Endothelial cell of umbilical vein (primary cell): ENCODE measurements around the gene C1R. TPM values are rescaled to one million over a fixed set of nuclear protein-coding genes. Genes with fewer than 3 reads are reported as not detected.

Experiments
- BruUV-seq: library from RNA; stranded (reverse); fragments of 400-500 nt; replicated peaks from 2 replicates; lab custom pipeline; 2021; lab: Mats Ljungman, UMichigan
- CTCF ChIA-PET: fragments of 300-600, 350-600 bp; sonication (Branson Sonifier 250); formaldehyde crosslinking; loops from one replicate; lab custom pipeline; 2021; ENCODE audit warnings: antibody characterized with exemption, inconsistent platforms; lab: Charles Lee
- POLR2A ChIA-PET: fragments of 300-600, 350-600 bp; sonication (Branson Sonifier 250); formaldehyde crosslinking; loops from one replicate; lab custom pipeline; 2021; ENCODE audit warnings: antibody characterized with exemption, inconsistent platforms; lab: Charles Lee
- DNase-seq: peaks from one replicate; pipeline ENCODE4 v3.0.0-alpha.2; 2011; ENCODE audit warnings: low read depth, low spot score
- FAIRE-seq: peaks from 2 replicates; lab custom pipeline; 2011; peaks lifted over from hg19 to GRCh38; lab: Jason Lieb, UNC
- H2AFZ ChIP-seq: 2 replicates; pipeline ENCODE4 v1.6.0; 2012; ENCODE audit warnings: low read depth, low read length, control low read depth, inconsistent platforms
- H3K27ac ChIP-seq: 2 replicates; pipeline ENCODE4 v1.5.1; 2011; ENCODE audit warnings: low read depth, mild to moderate bottlenecking, control low read depth, low read length, moderate library complexity; ENCODE audit not compliant: insufficient read depth
- H3K27me3 ChIP-seq, 2 experiments: 2 replicates each; pipeline versions ENCODE4 v1.6.0 to v1.6.1; 2011; ENCODE audit warnings: low read length in 2 of 2, mixed read lengths in 1 of 2; ENCODE audit not compliant: control insufficient read depth in 2 of 2, insufficient read depth in 2 of 2
- H3K36me3 ChIP-seq, 2 experiments: 2 replicates in 1 of 2; 3 replicates in 1 of 2; pipeline ENCODE4 v1.5.1; 2011; ENCODE audit warnings: low read length in 2 of 2, mild to moderate bottlenecking in 1 of 2, moderate library complexity in 1 of 2; ENCODE audit not compliant: control insufficient read depth in 2 of 2, insufficient read depth in 2 of 2; ENCODE audit errors: extremely low read depth in 1 of 2
- H3K4me1 ChIP-seq: 3 replicates; pipeline ENCODE4 v1.5.1; 2011; ENCODE audit warnings: mild to moderate bottlenecking, low read length; ENCODE audit not compliant: control insufficient read depth, insufficient read depth; ENCODE audit errors: extremely low read depth
- H3K4me2 ChIP-seq: 2 replicates; pipeline ENCODE4 v1.6.1; 2011; ENCODE audit warnings: low read length, control low read depth, mixed read lengths; ENCODE audit not compliant: insufficient read depth
- H3K4me3 ChIP-seq, 3 experiments: fragments of 200-600 bp in 1 of 3; sonication (generic), shearing (Covaris generic) in 1 of 3; replicated peaks in 1 of 3; 2 replicates each; pipeline ENCODE4 v1.5.1; 2011 to 2016; ENCODE audit warnings: control low read depth in 3 of 3, low read length in 3 of 3, mild to moderate bottlenecking in 2 of 3, inconsistent platforms in 1 of 3, low read depth in 1 of 3, moderate library complexity in 1 of 3; ENCODE audit not compliant: insufficient read depth in 1 of 3
- H3K79me2 ChIP-seq: 2 replicates; pipeline ENCODE4 v1.6.0; 2012; ENCODE audit warnings: low read length, inconsistent platforms; ENCODE audit not compliant: control insufficient read depth, insufficient read depth
- H3K9ac ChIP-seq: replicated peaks from 2 replicates; pipeline ENCODE3; 2011; ENCODE audit warnings: low read length, control low read depth; ENCODE audit not compliant: insufficient read depth; ENCODE audit errors: extremely low read depth
- H3K9me1 ChIP-seq: replicated peaks from 3 replicates; pipeline ENCODE4 v1.6.0; 2011; ENCODE audit warnings: mild to moderate bottlenecking, low read length; ENCODE audit not compliant: control insufficient read depth, insufficient read depth; ENCODE audit errors: extremely low read depth
- H3K9me3 ChIP-seq: replicated peaks from 2 replicates; pipeline ENCODE4 v1.5.1; 2012; ENCODE audit warnings: low read length, inconsistent platforms; ENCODE audit not compliant: control insufficient read depth, insufficient read depth
- H4K20me1 ChIP-seq: replicated peaks from 2 replicates; pipeline ENCODE3; 2011; ENCODE audit warnings: mild to moderate bottlenecking, low read length; ENCODE audit not compliant: control insufficient read depth, insufficient read depth; ENCODE audit errors: extremely low read depth
- CTCF ChIP-seq, 2 donors: IDR thresholded peaks; 1 replicate in 1 of 2; 2 replicates in 1 of 2; pipeline ENCODE4 v1.5.1; 2011; ENCODE audit warnings: low read length in 2 of 2, mild to moderate bottlenecking in 2 of 2, moderate library complexity in 2 of 2, control low read depth in 1 of 2, inconsistent platforms in 1 of 2, low read depth in 1 of 2; ENCODE audit not compliant: insufficient read depth in 1 of 2; ENCODE audit errors: extremely low read depth in 1 of 2
- EZH2 ChIP-seq: IDR thresholded peaks from 2 replicates; pipeline ENCODE4 v1.6.1; 2012; ENCODE audit warnings: borderline replicate concordance, low read depth, mild to moderate bottlenecking, moderate library complexity, low read length, inconsistent platforms; ENCODE audit not compliant: severe bottlenecking
- FOS ChIP-seq: IDR thresholded peaks from 2 replicates; pipeline ENCODE4 v1.6.1; 2011; ENCODE audit warnings: mild to moderate bottlenecking, low read length, moderate library complexity, borderline replicate concordance; ENCODE audit not compliant: insufficient read depth
- GATA2 ChIP-seq: IDR thresholded peaks from 2 replicates; pipeline ENCODE4 v1.7.0; 2011; ENCODE audit warnings: low read depth, mild to moderate bottlenecking, moderate library complexity, mixed read lengths, low read length; ENCODE audit not compliant: insufficient read length, insufficient read depth
- JUN ChIP-seq: IDR thresholded peaks from 2 replicates; pipeline ENCODE4 v1.6.1; 2011; ENCODE audit warnings: borderline replicate concordance, low read depth; ENCODE audit not compliant: insufficient read length, insufficient read depth
- MAX ChIP-seq: IDR thresholded peaks from 2 replicates; pipeline ENCODE4 v1.6.1; 2011; ENCODE audit not compliant: insufficient read depth, insufficient read length
- POLR2A ChIP-seq: IDR thresholded peaks from 2 replicates; pipeline ENCODE4 v1.6.1; 2012; ENCODE audit warnings: low read depth, mild to moderate bottlenecking, control low read depth, low read length
- POLR2AphosphoS5 ChIP-seq: IDR thresholded peaks from 2 replicates; pipeline ENCODE4 v1.6.1; 2012; ENCODE audit warnings: low read depth, mild to moderate bottlenecking, control low read depth, low read length, moderate library complexity; ENCODE audit not compliant: insufficient read depth
- dilution Hi-C: fragments of 300-500 bp; cut with MboI; formaldehyde crosslinking; loops from one replicate; pipeline ENCODE4 v1.15.0; 2019; ENCODE audit warnings: low sequenced_read_pairs; ENCODE audit not compliant: extremely low pct_ligation_motif_present
- intact Hi-C: fragments of 100-400 bp; cut with micrococcal nuclease; formaldehyde crosslinking; loops from one replicate; pipeline ENCODE4 v1.10.0; 2022
- polyA plus RNA-seq, 4 experiments: library from polyadenylated mRNA; depleted of rRNA in 3 of 4; stranded (reverse) in 3 of 4; unstranded in 1 of 4; fragments of >200 nt; gene quantifications; 2 replicates each; pipeline versions ENCODE4 v1.2.1 to v1.2.3, GENCODE V29; 2011 to 2012; ENCODE audit warnings: missing spikeins in 1 of 4
- total RNA-seq: library from RNA; stranded (reverse); gene quantifications from 2 replicates; pipeline ENCODE4 v1.2.3, GENCODE V29; 2021

C1R gene
- total and polyA plus RNA-seq, 2 donors (not counting 3 experiments of a cell fraction or from before 2014, with no cell fraction given): 3.6 to 5.8 TPM

DNA sequence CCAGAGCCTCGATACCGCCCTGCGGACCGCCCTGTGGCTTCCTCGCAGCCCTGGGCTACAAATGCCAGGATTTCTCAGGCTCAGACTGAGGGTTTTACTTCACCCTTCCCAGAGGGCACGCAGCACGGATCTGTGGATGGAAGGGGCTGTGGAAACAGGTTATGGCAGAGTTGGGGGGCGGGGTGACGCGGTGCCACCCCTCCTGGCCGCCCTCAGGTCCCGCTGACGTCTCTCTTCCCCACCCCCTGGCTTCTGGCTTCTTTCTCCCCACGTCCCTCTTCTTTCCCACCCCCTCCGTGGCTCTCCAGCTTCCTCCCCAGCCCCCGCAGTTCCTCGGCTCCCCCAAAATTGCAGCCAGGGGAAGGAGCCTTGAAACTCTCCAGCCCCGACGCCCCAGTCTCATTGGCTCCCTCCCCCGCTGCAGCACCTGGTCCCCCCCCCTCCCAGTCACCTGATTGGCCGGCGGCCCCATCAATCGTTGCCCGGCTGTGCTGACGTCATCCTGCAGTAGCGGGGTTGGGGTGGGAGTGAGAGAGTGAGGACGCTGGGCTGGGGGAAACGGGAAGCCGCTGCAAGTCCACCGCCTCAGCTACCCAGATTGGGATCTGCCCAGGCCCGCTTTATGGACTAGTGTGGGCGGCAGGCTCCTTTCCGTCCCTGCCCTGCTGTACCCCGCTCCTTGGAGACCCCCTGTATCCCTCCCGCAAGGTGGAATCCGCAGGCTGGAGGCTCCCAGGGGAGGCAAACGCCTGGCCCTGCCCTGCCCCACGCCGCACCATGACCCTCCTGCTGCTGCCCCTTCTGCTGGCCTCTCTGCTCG, 37.8 kb upstream of the C1R start, which contains the start of gene CLSTN3:
Gene CLSTN3 (plus strand): TSS at position 500 of the 820 bp plus-strand sequence. CDS start 278 bp downstream, at position 778.
- DNase-seq (peak; percentile 87), FAIRE-seq (peak; percentile 61)
- Histone ChIP-seq H3K9ac (peak within 1 kb of the TSS; percentile 74), H3K4me2 (peak within 1 kb of the TSS; percentile 92), H4K20me1 (no peaks in the 10 kb centered on the region), H3K79me2 (no peaks in the 10 kb centered on the region), H3K4me3 (peak within 1 kb of the TSS; percentile 81 to 85 (median 83)), H3K9me1 (no peaks in the 10 kb centered on the region), H3K27ac (no peak within 1 kb of the TSS), H3K9me3 (no peaks in the 10 kb centered on the region), H3K4me1 (peaks cover 22% of the 10 kb centered on the region), H3K36me3 (no peaks in the 10 kb centered on the region), H3K27me3 (no peaks in the 10 kb centered on the region), H2AFZ (peak within 1 kb of the TSS; percentile 99)
- intact Hi-C loops: no loop called here
- dilution Hi-C loops: no loop called here
- TF ChIP-seq GATA2: no peak
- no peak for TF ChIP-seq POLR2A
- TF ChIP-seq FOS: no peak
- TF ChIP-seq MAX: no peak
- no peak for TF ChIP-seq CTCF (IDR thresholded peaks at IDR 0.05; ENCODE audit: extremely low read depth in 1 of 2, insufficient read depth in 1 of 2, low read depth in 1 of 2, low read length in 2 of 2)
- TF ChIP-seq JUN: peak; percentile 4
- no peak for TF ChIP-seq POLR2AphosphoS5
- TF ChIP-seq EZH2: peak; percentile 26
- no TSS peak for BruUV-seq
- ChIA-PET CTCF (interaction anchor here (1.4 to 2.2 kb wide), 3 partner anchors 12 to 21 kb away, joined by 5 to 9 read pairs (median 8); partner anchors contain the start of gene C1RL), POLR2A (no interaction called here)
